Adipose tissue (tissue), 3 donors: ENCODE measurements around the gene DCAF6. TPM values are rescaled to one million over a fixed set of nuclear protein-coding genes. Genes with fewer than 3 reads are reported as not detected.

ENCODE experiments used
- H3K27ac ChIP-seq: one replicate; pipeline ENCODE4 v1.5.1; 2013; ENCODE audit warnings: low read depth, low read length
- WGBS, 3 donors: extraction: QIAGEN DNeasy Blood & Tissue Kit; methylation state at CpG; one replicate each; pipeline ENCODE4 v1.1.7; 2013; 5-methylcytosine and 5-hydroxymethylcytosine counted together
- polyA plus RNA-seq, 3 donors: library from polyadenylated mRNA; stranded (reverse); fragments of 200-250 nt; gene quantifications; one replicate each; pipeline ENCODE4 v1.2.3, GENCODE V29; 2013
- donor health status: healthy with polysubstance abuse.
- donor health status: Bipolar disorder and iron deficiency.
- donor health status: healthy.

DCAF6 gene
- polyA plus RNA-seq, 3 donors, result 12.8 to 56.2 (median 29.1) TPM

DNA sequence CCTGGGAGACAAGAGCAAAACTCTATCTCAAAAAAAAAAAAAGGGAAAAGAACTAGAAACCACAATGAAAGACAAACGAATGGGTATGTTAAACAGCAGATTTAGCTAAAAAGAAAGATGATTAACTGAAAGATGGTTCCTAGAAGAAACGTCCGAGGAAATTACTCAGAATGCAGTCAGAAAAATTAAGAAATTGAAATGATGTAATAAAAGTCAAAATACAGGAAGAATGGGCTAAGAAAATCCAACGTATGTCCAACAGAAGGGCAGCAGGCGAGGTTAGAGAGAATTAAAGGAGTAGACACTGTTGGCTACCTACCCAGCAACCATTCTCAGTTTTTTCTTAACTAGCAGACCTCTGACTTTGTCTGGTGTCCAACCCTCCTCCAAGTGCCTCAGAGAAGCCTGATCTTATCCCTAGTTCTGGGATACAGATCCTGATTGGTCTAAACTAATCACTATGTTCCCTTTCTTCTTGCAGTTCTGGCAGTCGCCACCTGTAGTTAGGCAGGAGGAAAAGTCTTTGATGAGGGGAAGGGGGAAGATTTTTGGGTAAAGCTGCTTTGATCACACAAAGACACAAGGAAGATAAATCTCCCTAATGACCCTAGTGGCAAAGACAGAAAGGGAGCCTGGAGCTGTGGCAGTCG lies 174.5 kb downstream of the DCAF6 start:
- 60 to 86% (median 69%) methylated on average over 7 of the region's 7 CpGs for WGBS, 3 donors
- no peak overlapping the region for H3K27ac ChIP-seq

DNA sequence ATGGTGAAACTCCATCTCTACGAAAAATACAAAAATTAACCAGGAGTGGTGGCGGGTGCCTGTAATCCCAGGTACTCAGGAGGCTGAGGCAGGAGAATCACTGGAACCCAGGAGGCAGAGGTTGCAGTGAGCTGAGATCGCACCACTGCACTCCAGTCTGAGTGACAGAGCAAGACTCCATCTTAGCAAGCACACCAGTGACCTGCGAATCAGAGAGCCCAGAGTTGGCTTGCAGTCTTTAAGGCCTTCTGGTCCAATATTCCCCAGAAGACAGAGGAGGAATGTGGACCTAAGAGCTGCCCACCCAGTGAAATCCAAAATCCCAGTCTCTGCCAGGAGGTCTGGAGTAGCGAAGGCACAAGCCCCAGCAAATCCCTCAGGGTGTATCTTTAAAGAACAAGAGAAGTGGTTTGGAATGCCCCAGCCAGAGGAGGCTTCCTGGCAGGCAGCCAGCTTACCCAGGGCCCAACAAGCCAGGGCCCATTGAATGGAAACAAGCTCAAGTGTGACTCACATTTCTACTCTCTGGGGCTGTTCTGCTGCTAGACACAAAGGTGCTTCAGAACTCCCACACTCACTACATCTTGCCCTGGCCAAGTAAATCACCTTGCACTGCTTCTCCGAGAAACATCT lies 176.3 kb downstream of the DCAF6 start:
- H3K27ac ChIP-seq, result no peak overlapping the region
- WGBS, 3 donors, result 93 to 96% (median 95%) methylated on average over 6 of the region's 6 CpGs

GRCh38 chr1:168114845-168115244 lies 178.4 kb downstream of the DCAF6 start:
- WGBS, 3 donors, result 54 to 87% (median 86%) methylated on average over 6 of the region's 6 CpGs
- H3K27ac ChIP-seq, result no peak overlapping the region

DNA sequence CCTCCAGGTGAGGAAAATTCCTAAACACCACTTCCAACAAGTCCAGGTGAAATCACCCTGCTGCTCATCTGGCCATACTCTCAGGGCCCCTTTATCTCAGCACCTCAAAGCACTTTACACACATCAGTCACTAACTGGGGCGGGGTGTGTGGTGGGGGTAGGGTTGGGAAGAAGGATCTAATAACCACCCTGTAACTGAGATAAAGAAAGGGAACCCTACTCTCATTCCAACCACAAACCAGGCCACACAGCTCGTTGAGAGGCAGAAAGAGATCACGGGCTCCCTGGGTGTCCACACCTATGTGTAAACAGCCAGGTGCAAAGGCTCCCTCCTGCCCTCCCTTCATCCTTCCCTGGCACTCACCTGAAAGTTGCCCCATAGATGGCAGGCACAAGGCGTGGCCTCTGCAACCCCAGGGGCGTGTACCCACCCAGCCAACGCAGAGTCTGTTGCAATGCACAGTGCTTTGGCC lies 179.9 kb downstream of the DCAF6 start:
- no peak overlapping the region for H3K27ac ChIP-seq
- 34 to 86% (median 71%) methylated on average over 6 of the region's 6 CpGs for WGBS, 3 donors

DNA sequence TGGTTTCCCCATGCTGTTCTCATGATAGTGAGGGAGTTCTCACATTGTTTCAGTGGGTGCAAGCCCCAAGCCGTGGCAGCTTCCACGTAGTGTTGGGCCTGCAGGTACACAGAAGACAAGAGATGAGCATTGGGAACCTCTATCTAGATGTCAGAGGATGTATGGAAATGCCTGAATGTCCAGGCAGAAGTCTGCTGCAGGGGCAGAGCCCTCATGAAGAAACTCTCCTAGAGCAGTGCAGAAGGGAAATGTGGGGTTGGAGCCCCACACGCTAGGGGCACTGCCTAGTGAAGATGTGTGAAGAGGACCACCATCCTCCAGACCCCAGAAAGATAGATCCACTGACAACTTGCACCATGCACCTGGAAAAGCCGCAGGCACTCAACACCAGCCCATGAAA lies 183.3 kb downstream of the DCAF6 start:
- H3K27ac ChIP-seq, result no peak overlapping the region
- 96 to 99% (median 96%) methylated on average over 4 of the region's 4 CpGs for WGBS, 3 donors

DNA sequence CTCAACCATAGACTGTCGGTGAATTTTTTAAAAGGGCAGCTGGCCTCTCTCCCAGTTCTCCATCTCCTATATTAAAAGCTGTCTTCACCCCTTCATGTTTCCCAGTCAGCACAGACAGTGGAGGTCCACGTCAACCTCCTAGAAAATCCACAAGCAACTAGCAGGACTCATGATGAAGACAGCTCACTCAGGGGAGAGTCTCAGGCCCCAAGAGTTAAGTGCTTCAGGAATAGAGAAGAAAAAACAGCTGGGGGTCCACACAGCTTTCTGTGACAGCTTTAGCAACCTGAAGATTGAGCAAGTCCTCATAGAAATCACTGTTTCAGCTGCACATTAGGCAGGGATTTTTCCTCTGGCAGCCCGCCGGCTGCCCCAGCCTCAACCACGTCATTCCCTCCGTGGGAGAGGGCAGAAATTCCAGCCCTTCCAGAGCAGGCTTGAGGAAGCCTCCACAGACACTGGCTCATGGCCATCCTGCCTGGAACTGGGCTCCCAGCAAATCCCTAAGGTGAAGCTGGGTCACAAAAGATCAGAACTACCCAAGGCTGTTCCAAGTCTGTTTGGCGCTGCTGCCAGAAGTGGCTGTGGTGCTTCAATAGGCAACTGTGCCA lies 185.0 kb downstream of the DCAF6 start:
- no peak overlapping the region for H3K27ac ChIP-seq
- WGBS, 3 donors, result 29 to 51% (median 48%) methylated on average over 7 of the region's 7 CpGs

DNA sequence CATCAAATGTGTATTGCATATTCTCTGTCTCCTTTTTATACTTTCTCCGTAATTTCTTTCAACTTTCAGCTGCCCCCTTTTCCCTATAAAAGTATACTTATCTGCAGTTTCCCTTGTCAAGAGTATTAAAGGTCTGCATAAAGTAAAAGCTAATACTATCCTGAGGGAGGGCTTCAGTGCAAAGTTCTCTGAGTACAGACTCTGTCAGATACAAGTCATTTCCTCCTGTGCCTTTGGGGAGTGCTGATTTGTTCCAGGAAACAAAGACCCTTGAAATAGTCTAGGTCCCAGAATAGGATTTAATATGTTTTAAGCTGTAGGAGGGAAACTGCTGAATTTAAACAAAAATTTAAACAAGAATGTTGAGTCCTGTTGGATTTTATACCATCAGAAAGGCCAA lies 188.6 kb downstream of the DCAF6 start:
- 82 to 94% (median 86%) methylated on average over 1 of the region's 1 CpG for WGBS, 3 donors
- H3K27ac ChIP-seq, result no peak overlapping the region

Other genes starting within 250 kb of the DCAF6 start
- 10 to 100 TPM; 16.1 to 74.1 (median 46.4) TPM for gene MPZL1, start 214.7 kb upstream of the DCAF6 start, polyA plus RNA-seq
- gene ADCY10, start 22.5 kb upstream of the DCAF6 start, polyA plus RNA-seq, result under 1 TPM; 0.09 to 0.18 (median 0.11) TPM
- gene MPC2, start 389 bp downstream of the DCAF6 start, polyA plus RNA-seq, result 10 to 100 TPM; 35.7 to 76.4 (median 70.7) TPM
- 1 to 10 TPM; 2.8 to 7.2 (median 4.4) TPM for gene GPR161, start 200.2 kb downstream of the DCAF6 start, polyA plus RNA-seq
- gene TIPRL, start 242.3 kb downstream of the DCAF6 start, polyA plus RNA-seq, result 10 to 100 TPM in 2 of 3 donors, 1 to 10 TPM in 1; 9.1 to 21.6 (median 13.1) TPM